T-helper 2 cell treated with Interferon-gamma antibody and Interleukin-4, amounts not matched to agents 5 μg/mL and 100 μg/mL, for 36 hours (primary cell): ENCODE data around the gene FBXW8.

ENCODE experiments used
- DNase-seq: peaks from one replicate; pipeline ENCODE4 v3.0.0; 2021; ENCODE audit warnings: low spot score
- H3K27ac Mint-ChIP-seq: one replicate; pipeline ENCODE4 v1.8.0; 2021; ENCODE audit warnings: mild to moderate bottlenecking, mixed read lengths
- H3K27me3 Mint-ChIP-seq: one replicate; pipeline ENCODE4 v1.8.0; 2021; ENCODE audit warnings: low read depth, mixed read lengths
- H3K36me3 Mint-ChIP-seq: one replicate; pipeline ENCODE4 v1.8.0; 2021; ENCODE audit warnings: low read depth, mixed read lengths
- H3K4me1 Mint-ChIP-seq: one replicate; pipeline ENCODE4 v1.8.0; 2021; ENCODE audit warnings: low read depth, mixed read lengths
- H3K4me3 Mint-ChIP-seq: one replicate; pipeline ENCODE4 v1.8.0; 2022; ENCODE audit warnings: mild to moderate bottlenecking, moderate library complexity, mixed read lengths
- H3K9me3 Mint-ChIP-seq: one replicate; pipeline ENCODE4 v1.8.0; 2021; ENCODE audit warnings: mixed read lengths

Gene FBXW8

DNA sequence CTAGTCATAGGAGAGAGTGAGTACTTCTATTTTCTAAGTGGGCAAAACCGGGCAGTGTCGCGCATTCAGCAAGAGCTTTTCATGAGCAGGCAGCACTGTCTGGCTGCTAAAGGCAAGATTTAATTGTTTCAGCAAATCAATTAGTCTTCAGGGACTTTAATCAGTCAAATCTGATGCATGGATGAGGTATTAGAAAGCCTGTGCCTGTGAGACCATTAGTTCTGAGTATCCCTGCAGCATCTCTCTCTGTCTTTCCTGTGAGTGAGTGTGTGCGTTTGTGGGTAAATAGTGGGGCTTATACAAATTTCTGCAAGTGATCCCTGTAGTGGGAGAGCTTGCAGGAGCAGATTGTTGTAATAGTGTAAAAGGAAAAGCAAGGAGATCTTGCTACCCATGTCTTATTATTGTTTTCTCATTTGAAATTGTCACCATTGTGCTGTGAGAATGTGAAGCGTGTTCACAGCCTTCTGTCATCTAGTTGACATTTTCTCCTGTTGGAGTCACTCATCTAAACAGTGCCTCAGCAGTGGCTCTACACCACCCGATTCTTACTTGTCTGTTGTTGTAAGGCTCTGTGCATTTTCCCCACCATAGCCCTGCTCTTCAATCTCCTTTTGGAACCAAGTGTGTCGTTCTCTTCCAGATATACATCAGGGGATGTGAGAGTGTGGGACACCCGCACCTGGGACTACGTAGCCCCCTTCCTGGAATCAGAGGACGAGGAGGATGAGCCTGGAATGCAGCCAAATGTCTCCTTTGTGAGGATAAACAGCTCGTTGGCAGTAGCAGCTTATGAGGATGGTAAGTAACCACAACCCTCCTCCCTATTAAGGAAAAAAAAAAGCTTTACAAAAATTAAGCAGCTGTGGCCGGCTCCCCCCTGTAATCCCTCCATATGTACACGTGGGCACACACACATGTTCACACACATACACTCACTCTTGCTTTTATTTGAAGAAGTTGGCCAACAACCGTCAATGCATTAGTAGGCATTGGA lies 53.6 kb downstream of the FBXW8 start:
- Mint-ChIP-seq H3K36me3 (peaks cover 2% of the 10 kb centered on the region), H3K4me3 (no peak overlapping the region)

DNA sequence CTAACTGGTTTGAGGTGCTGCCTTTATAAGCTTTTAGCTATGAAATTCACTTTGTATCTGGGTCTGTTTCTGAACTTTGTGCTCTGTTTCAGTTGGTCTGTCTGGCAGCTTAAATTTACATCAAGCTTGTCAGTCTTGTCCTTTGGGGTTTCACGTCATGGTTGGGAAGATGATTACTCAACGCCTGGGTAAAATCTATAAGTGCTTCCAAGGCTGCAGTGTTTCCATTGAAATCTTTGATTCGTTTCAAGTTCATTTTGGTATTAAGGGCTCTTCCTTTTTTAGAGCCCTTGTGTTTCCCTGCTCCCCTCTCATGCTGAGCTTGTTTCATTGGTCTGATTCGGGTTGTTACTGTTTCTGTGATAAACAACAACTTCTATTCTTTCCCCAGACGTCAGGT lies 58.2 kb downstream of the FBXW8 start:
- no peaks in the 10 kb centered on the region for H3K9me3 Mint-ChIP-seq
- peaks cover 2% of the 10 kb centered on the region for H3K36me3 Mint-ChIP-seq
- no peak overlapping the region for H3K4me3 Mint-ChIP-seq
- H3K27me3 Mint-ChIP-seq, result no peaks in the 10 kb centered on the region
- DNase-seq, result no peak
- no peaks in the 10 kb centered on the region for H3K4me1 Mint-ChIP-seq
- H3K27ac Mint-ChIP-seq, result no peak overlapping the region

More for the DNA sequence above, 53.6 kb downstream of the FBXW8 start:
- Mint-ChIP-seq H3K9me3 (no peaks in the 10 kb centered on the region), H3K27ac (no peak overlapping the region), H3K4me1 (peaks cover 24% of the 10 kb centered on the region), H3K27me3 (peaks cover 10% of the 10 kb centered on the region)
- DNase-seq, result no peak

DNA sequence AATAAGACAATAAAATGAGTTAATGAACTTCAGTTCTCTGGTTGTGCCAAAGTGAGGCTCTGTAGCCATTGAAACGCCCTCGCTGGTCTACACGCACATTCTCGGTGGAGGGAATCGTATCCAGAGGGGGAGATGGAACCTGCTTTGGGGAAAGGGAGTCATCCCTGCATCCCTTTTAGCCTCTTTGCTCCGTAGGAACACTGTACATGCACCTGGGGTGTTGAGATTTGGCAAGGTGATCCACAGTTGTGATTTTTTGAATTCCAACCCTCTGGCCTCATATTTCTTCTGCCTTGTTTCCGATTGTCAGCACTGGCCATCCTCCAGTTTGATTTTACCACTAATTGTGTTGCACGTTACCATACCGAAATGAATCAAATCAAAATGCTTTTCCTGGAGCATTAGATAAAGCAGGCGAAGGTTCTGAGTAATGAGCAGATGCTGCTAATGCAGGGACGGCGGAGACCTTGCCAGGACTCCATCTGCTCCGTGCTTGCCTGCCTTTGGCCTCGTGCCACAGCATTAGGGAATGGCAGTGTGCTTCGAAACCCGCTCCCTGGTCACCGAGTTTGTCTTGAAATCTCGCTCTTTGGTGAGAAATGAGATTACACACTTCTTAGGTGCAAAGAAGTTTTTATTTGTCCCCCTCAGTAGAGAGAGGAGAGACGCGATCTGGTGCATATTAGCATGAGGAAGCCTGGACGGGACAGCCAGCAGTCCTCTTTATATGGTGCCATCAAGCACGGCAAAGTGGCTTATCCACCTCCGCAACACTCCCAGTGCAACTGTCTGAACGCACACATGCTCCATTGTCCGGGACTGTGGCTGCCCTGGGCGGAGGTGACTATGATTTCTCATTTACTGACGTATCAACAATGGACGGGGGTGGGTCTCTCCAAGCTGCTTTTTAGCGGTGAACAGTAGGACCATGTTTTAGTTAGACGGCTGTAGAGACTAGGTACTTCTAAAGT lies 59.1 kb downstream of the FBXW8 start:
- H3K27me3 Mint-ChIP-seq, result no peaks in the 10 kb centered on the region
- no peak overlapping the region for H3K27ac Mint-ChIP-seq
- no peaks in the 10 kb centered on the region for H3K4me1 Mint-ChIP-seq
- H3K4me3 Mint-ChIP-seq, result no peak overlapping the region
- H3K36me3 Mint-ChIP-seq, result peaks cover 2% of the 10 kb centered on the region
- no peak for DNase-seq
- H3K9me3 Mint-ChIP-seq, result no peaks in the 10 kb centered on the region

DNA sequence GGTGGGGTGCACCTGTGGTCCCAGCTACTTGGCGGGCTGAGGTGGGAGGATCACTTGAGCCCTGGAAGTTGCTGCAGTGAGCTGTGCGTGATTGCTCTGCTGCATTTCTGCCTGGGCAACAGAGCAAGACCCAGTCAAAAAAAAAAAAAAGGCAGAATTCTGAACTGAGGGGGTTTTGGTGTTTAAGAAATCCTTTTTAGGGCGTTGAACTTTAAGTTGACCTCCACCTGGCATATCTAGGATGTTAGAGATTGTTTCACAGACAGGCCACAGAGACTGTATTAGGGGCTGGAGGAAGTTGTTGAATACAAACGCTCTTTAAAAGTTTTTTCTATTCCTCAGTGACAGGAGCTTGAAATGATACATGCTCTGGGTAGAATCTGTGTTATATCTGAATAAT lies 60.5 kb downstream of the FBXW8 start:
- H3K27me3 Mint-ChIP-seq, result no peaks in the 10 kb centered on the region
- DNase-seq, result no peak
- no peaks in the 10 kb centered on the region for H3K9me3 Mint-ChIP-seq
- H3K4me3 Mint-ChIP-seq, result no peak overlapping the region
- no peaks in the 10 kb centered on the region for H3K4me1 Mint-ChIP-seq
- H3K27ac Mint-ChIP-seq, result no peak overlapping the region
- H3K36me3 Mint-ChIP-seq, result no peaks in the 10 kb centered on the region

DNA sequence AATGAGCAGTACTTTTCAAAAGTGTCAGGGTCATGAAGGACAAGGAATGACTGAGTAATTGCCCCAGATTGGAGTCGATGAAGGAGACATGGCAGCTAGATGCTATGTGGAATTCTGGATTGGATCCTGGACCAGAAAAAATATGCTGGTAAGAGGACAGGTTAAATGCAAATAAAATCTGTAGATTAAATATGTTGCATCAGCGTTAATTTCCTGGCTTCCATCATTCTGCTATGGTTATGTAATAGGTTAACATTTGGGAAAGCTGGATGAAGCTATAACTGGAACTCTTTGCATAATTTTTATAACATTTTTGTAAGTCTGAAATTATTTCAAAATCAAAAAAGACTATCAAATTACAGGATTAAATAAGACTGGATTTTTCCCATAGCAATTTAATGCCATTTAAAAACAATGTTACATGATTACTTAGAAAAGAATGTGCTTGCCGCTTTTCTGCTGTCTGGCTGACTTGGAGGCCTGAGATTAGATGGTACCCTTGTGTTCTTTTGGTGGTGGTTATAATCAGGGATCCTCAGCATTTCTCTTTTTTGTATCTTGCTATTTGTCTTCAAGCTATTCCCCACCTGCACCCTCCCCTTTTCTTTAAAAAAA lies 65.1 kb downstream of the FBXW8 start:
- peaks cover 11% of the 10 kb centered on the region for H3K4me1 Mint-ChIP-seq
- no peaks in the 10 kb centered on the region for H3K36me3 Mint-ChIP-seq
- no peak for DNase-seq
- no peaks in the 10 kb centered on the region for H3K9me3 Mint-ChIP-seq
- peaks cover 2% of the 10 kb centered on the region for H3K27me3 Mint-ChIP-seq
- no peak overlapping the region for H3K4me3 Mint-ChIP-seq
- H3K27ac Mint-ChIP-seq, result no peak overlapping the region

DNA sequence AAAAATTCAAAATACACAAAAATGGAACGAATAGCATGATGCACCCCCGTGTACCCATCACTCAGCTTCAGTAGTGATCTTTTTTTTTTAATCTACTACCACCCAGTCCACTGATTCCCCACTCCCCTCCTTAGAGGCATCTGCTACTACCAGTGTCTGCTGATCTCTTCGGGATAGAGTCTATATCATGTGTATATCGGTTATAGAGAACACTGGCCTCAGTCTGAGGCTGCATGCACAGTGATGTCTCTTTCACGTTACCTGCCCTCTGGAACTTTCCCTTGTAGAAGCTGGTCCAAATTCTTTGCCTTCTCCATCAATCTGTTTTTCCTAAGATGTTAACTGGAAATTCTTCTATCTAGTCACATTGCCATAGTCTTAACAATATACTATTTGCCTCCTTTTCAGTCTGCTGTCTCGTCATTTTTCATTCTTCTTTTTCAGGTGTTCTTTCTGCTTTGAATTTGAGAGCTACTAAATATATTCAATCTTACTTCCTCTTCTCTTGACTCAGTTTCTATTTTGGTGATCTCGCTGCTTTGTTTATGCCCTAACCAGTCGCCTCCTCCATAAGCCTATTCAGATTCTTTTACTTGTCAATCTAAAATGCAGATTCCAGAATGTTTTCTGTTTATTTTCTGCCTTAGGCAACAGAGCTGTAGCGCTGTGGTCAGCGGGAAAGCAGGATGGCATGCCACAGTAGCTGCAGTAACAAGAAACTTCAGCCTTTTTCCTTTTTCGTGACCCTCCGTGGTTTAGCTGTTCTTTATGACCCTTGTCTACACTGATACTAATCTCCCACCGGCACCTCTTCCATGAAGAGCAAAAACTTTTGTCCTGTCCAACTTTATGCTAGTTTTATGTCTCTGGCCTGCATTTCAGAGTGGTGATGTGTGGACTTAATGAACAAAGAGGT lies 67.0 kb downstream of the FBXW8 start:
- Mint-ChIP-seq H3K36me3 (no peaks in the 10 kb centered on the region), H3K27me3 (peaks cover 4% of the 10 kb centered on the region), H3K4me3 (no peak overlapping the region), H3K9me3 (no peaks in the 10 kb centered on the region), H3K4me1 (peaks cover 11% of the 10 kb centered on the region), H3K27ac (no peak overlapping the region)
- no peak for DNase-seq

DNA sequence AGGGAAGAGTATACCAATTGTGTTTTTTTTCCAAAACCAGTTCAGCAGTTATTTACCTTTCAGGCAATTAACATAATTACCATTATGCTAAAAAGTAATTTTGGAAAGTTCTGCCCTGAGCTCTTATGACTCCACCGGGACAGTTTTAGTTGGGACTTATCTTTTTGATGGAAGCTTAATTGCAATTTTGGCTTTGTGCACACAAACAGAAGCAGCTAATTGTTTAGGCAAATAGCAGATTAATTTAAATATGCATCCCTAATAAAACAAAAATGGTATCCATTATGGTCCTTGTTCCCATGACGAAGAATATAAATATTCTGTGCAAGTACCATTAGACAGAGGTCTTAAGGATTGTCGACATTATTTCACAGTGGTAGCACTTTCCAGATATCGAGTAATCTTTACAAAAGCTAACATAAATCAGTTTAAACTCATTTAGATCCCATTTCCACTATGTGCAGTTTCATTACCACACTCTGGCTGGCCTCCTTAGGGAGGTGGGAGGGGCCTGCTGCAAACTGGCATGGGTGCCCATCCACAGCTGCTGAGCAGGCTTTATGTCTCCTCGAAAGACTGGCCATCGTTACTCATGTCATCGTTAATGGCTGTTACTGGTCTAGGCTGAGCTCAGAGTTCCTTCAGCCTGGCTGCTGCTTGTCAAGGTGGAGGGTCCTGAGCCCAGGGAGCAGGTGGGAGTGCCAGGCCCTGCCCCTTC lies 68.2 kb downstream of the FBXW8 start:
- DNase-seq, result no peak
- no peak overlapping the region for H3K4me3 Mint-ChIP-seq
- no peak overlapping the region for H3K27ac Mint-ChIP-seq

DNA sequence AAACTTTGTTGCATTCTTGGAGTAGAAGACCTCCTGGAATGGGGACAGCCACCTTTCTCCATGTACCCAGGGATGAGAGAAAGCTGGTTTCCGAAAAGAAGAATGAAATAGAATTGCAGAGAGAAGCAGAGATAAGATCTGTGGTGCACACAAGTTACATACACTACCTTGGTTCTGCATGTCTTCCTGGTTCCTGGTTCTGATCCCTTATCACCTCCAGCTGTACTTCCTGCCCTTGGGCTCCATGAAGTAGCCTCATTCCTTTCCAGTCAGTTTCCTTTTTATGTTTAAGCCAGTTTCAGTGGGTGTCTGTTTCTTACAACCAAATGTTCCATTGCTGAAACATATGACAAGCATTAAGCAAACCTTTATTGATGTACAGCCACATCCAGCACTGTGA lies 69.3 kb downstream of the FBXW8 start:
- Mint-ChIP-seq H3K9me3 (no peaks in the 10 kb centered on the region), H3K27ac (no peak overlapping the region), H3K27me3 (peaks cover 7% of the 10 kb centered on the region), H3K4me3 (no peak overlapping the region), H3K4me1 (peaks cover 11% of the 10 kb centered on the region), H3K36me3 (no peaks in the 10 kb centered on the region)
- DNase-seq, result no peak

More for the DNA sequence above, 68.2 kb downstream of the FBXW8 start:
- Mint-ChIP-seq H3K27me3 (peaks cover 7% of the 10 kb centered on the region), H3K36me3 (no peaks in the 10 kb centered on the region), H3K9me3 (no peaks in the 10 kb centered on the region), H3K4me1 (peaks cover 11% of the 10 kb centered on the region)

DNA sequence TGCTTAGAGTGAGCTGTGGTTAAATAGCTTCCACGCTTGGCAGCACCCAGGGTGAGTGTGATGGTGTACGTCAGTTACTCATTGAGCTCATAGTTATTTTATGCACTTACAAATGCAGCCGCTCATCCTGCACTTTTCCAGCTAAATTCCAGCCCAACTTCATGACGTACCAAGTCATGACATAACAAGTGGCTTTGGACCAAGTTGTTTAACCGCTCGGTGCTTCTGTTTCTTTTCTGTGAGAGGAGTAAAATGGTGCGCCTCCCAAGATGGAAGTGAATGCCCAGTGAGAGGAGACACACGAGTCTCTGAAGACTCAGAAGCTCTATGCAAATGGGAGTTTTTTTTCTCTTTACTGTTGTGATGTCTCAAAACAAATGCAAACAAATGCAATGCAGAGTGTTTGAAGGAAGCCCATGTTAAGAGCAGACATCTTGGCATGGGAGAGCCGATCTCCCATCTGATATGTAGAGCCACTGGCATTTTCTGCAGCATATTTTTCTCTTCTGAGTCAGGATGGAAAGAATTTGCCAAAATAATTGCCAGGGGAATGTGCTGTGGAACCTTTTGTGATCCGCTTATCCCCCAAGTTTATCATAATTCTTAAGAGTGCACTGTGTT lies 72.2 kb downstream of the FBXW8 start:
- H3K4me1 Mint-ChIP-seq, result peaks cover 11% of the 10 kb centered on the region
- no peak overlapping the region for H3K27ac Mint-ChIP-seq
- no peaks in the 10 kb centered on the region for H3K9me3 Mint-ChIP-seq
- peaks cover 7% of the 10 kb centered on the region for H3K27me3 Mint-ChIP-seq
- no peak overlapping the region for H3K4me3 Mint-ChIP-seq
- no peak for DNase-seq
- no peaks in the 10 kb centered on the region for H3K36me3 Mint-ChIP-seq

DNA sequence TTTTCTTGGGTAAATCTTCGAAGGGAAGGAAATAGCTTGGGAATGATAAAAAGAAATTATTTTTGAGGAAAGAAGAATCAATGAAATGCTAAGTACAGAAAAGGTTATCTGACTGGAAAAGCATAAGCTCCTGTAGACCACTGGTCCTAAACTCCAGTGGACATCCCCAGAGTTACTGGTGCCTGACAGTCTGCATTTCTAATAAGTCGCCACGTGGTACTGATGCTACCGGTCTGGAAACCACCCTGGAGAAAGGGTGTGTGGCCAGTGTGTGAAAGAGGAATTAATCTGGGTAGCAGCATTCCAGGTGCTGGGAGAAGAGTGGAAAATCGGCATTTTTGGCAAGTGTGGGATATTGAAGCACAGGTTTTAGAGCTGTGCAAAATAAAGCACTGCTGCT lies 73.3 kb downstream of the FBXW8 start:
- peaks cover 10% of the 10 kb centered on the region for H3K4me1 Mint-ChIP-seq
- H3K4me3 Mint-ChIP-seq, result no peak overlapping the region
- DNase-seq, result no peak
- no peak overlapping the region for H3K27ac Mint-ChIP-seq
- peaks cover 7% of the 10 kb centered on the region for H3K27me3 Mint-ChIP-seq
- no peaks in the 10 kb centered on the region for H3K9me3 Mint-ChIP-seq
- no peaks in the 10 kb centered on the region for H3K36me3 Mint-ChIP-seq

DNA sequence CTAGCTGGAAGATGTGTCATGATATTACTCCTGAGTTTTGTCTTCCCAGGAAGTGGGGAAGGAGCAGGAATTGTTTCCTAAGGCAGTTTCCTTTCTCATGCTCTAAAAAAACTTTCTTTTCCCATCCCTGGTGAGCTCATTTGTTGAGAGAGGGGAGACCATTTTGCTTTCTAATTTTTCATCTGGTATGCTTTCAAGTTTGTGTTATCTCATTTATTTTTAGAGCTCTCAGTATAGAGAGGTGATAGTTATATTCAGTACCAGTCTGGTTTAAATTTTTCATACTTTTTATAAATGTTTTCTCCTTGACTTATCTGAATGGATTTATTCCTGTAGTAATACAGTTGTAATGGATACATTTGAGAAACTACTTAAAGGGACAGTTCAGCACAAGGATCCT lies 79.6 kb downstream of the FBXW8 start:
- no peaks in the 10 kb centered on the region for H3K27me3 Mint-ChIP-seq
- no peak overlapping the region for H3K4me3 Mint-ChIP-seq
- no peaks in the 10 kb centered on the region for H3K9me3 Mint-ChIP-seq
- no peaks in the 10 kb centered on the region for H3K4me1 Mint-ChIP-seq
- H3K27ac Mint-ChIP-seq, result no peak overlapping the region
- no peak for DNase-seq
- H3K36me3 Mint-ChIP-seq, result no peaks in the 10 kb centered on the region
